GM12873 (cell line): ENCODE data around the gene TEC.

ENCODE experiments used
- TF ChIP-seq, protein P1 (sequence below): IDR thresholded peaks from 2 replicates; pipeline ENCODE4 v1.5.1; 2012; ENCODE audit warnings: low read depth, mild to moderate bottlenecking, moderate library complexity, low read length, control low read depth; ENCODE audit not compliant: insufficient read depth; ENCODE audit errors: missing control alignments

The TEC gene

DNA sequence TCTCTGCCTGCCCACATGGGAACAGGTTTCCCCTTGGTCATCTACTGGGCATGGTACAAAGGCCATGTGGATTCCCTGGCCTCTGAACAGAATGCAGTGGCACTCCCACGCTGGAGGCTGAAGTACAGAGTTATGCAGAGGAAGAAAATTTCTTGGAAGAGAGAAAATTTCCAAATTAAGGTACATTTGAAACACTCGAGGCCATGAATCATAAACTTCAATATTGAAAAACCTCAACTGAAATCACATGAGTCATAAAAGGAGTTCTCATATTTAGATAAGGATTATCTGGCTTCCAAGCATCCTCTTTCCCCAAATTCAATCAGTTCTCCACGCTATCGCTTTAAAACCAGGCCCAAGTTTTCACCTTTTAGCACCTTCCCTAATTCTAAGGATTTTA lies 107.5 kb downstream of the TEC start:
- TF ChIP-seq, protein P1, sequence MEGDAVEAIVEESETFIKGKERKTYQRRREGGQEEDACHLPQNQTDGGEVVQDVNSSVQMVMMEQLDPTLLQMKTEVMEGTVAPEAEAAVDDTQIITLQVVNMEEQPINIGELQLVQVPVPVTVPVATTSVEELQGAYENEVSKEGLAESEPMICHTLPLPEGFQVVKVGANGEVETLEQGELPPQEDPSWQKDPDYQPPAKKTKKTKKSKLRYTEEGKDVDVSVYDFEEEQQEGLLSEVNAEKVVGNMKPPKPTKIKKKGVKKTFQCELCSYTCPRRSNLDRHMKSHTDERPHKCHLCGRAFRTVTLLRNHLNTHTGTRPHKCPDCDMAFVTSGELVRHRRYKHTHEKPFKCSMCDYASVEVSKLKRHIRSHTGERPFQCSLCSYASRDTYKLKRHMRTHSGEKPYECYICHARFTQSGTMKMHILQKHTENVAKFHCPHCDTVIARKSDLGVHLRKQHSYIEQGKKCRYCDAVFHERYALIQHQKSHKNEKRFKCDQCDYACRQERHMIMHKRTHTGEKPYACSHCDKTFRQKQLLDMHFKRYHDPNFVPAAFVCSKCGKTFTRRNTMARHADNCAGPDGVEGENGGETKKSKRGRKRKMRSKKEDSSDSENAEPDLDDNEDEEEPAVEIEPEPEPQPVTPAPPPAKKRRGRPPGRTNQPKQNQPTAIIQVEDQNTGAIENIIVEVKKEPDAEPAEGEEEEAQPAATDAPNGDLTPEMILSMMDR = no peak

DNA sequence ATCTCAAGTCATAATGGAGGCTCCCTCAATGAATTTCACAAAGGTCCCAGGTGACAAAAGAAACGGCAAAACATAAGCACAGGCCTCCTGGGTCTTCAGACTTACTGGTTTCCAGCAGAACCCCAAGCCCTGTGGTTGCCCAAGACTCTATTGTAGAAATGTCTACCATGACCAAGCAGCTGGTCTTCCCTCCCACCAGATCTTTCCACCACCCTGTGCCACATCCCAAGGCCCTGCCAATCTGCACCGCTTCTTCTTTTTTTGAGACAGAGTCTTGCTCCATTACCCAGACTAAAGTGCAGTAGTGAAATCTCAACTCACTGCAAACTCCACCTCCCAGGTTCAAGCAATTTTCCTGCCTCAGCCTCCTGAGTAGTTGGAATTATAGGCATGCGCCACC lies 112.4 kb downstream of the TEC start:
- TF ChIP-seq, protein P1 = no peak

DNA sequence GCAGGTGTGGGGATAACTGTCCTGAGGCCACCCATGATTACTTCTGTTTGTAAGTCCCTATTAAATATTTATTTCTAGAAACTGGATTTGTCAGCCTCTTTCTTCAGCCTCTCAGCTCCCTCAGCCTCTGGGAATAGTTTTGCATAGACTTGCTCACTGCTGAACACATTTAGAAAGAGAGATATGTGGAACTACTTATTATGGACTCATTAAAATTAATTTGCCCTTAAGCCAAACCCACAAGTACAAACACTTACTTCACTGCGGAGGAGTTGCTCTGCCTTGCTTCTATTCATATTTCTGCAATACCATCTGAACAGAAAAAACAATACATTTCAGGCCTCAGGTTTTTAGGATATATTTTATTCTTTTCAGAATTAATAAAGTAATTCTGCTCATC lies 113.2 kb downstream of the TEC start:
- TF ChIP-seq, protein P1 = no peak

DNA sequence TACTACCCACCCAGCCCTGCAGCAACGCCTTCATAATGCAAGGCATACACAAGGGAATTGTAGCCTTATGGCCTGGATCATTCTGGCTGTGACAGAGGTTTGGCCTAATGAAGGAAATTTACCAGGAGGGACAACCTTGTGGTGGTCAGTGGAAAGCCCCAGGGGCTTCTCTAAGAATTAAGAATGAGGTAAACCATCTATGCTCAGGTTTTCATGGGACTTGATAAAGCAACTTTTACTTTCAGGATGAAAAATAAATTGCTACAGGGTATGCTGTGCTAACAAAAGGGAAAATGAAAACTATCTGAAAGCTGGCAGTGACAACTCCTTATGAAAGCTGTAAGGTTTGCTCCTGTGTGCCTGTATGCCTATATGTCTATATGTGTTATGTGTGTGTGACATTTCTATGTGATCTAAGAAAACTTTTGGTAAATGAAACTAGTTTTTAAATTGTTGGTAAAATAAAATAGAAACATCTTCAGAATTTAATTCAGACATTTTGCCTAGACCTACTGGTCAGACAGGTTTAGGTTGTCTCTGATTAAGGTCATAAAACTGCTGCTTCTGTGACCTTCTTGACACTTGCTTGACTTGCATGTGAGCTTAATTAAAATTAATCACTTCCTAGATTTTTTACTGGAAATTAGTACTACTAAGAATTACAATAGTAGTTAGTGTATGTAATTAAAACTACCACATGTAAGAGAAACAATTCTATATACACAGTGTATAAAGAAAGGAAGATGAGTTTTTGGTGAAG lies 115.7 kb downstream of the TEC start:
- TF ChIP-seq, protein P1 = no peak

DNA sequence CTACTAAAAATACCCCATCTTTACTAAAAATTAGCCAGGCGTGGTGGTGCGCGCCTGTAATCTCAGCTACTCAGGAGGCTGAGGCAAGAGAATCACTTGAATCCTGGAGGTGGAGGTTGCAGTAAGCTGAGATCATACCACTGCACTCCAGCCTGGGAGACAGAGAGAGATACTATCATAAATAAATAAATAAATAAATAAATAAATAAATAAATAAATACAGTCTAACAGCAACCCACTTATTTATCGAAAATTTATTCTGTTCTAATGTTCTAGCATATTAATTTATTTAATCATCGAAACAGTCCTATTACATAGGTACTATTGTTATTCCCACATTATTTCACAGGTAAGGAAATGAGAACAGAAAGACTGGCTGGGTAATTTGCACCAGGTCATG lies 117.4 kb downstream of the TEC start:
- TF ChIP-seq, protein P1 = no peak

DNA sequence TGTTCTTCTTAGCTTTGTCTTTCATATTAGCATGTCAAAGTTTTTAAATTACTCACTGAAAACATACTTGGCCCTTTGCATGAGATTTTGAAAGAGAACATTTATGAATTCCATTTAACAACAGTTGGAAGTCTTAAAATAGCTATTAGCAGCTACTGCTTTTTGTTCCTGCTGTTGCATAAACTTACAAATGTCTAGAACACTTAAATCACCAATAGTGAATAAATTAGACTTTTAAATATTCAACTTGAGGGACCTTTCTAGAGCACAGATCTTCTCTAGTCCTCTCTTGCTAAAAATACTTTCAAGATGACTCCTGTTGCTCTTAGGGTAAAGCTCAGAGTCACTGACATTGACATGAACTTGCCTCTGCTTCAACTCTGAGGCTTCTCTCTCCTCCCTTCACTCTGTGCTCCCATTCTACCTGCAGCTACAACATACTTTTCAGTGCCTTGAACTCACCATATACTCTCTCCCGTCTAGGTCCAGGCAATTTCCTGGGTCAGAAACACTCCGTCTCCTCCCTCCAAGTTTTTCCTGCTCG lies 119.7 kb downstream of the TEC start:
- TF ChIP-seq, protein P1 = no peak

DNA sequence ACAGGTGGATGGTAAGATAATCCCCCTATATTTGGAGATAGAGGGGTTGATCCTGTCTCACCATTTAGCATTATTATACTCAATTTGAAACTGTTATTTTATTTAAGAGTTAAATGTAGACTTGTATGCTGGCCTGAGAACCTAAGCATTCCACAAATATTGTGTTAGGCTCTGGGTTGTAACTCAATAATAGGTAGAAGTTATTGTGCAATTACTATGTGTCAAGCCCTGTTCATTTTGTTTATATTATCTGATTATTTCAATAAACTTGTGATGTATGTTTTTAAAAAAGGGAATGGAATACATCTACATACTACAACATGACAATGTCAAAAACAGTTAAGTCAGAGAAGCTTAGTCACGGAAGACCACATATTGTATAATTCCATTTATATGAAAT lies 122.0 kb downstream of the TEC start:
- TF ChIP-seq, protein P1 = no peak
